Suppressor macrophage (primary cell): ENCODE data around the gene TNFAIP1.

Experiments used
- DNase-seq, 4 experiments: peaks; one replicate each; pipeline ENCODE4 v3.0.0-alpha.2; 2020 to 2022

TNFAIP1 gene

GRCh38 chr17:28372203-28372944 lies 36.8 kb downstream of the TNFAIP1 start:
- peak in 2 of 4 experiments; percentile 23 to 29 for DNase-seq

GRCh38 chr17:28372945-28373274 lies 37.3 kb downstream of the TNFAIP1 start:
- DNase-seq: no peak

- DNase-seq: peak in 3 of 4 experiments; percentile 59 to 66 (median 66)
These were observed 44.5 kb downstream of the TNFAIP1 start for GRCh38 chr17:28379814-28380801.

GRCh38 chr17:28381141-28381825 lies 45.7 kb downstream of the TNFAIP1 start:
- DNase-seq: peak in 3 of 4 experiments; percentile 44 to 77 (median 71)

- DNase-seq: peak; percentile 66 to 78 (median 74)
These were observed 48.9 kb downstream of the TNFAIP1 start for GRCh38 chr17:28384281-28385036.

- DNase-seq: no peak
These were observed 49.5 kb downstream of the TNFAIP1 start for GRCh38 chr17:28385037-28385400.

GRCh38 chr17:28385406-28385805 lies 49.8 kb downstream of the TNFAIP1 start:
- DNase-seq: peak in 2 of 4 experiments; percentile 14 to 19

GRCh38 chr17:28386391-28386790 lies 50.8 kb downstream of the TNFAIP1 start:
- no peak for DNase-seq

GRCh38 chr17:28388106-28388505 lies 52.5 kb downstream of the TNFAIP1 start:
- no peak for DNase-seq

- no peak for DNase-seq
These were observed 54.6 kb downstream of the TNFAIP1 start for GRCh38 chr17:28390141-28390540.

GRCh38 chr17:28390563-28390962 lies 55.0 kb downstream of the TNFAIP1 start:
- DNase-seq: no peak

GRCh38 chr17:28390984-28391383 lies 55.4 kb downstream of the TNFAIP1 start:
- DNase-seq: no peak

- DNase-seq: no peak
These were observed 55.8 kb downstream of the TNFAIP1 start for GRCh38 chr17:28391401-28391800.

GRCh38 chr17:28392491-28392890 lies 56.9 kb downstream of the TNFAIP1 start:
- no peak for DNase-seq

GRCh38 chr17:28394337-28395116 lies 59.0 kb downstream of the TNFAIP1 start:
- peak in 2 of 4 experiments; percentile 15 to 24 for DNase-seq

- DNase-seq: no peak
These were observed 59.9 kb downstream of the TNFAIP1 start for GRCh38 chr17:28395426-28395825.

GRCh38 chr17:28395968-28396367 lies 60.4 kb downstream of the TNFAIP1 start:
- DNase-seq: no peak
